Body of pancreas (tissue), 4 donors: ENCODE measurements around the gene RNF224. TPM values are rescaled to one million over a fixed set of nuclear protein-coding genes. Genes with fewer than 3 reads are reported as not detected.

Experiments
- ATAC-seq: fragments of 150-250 bp; one replicate; pipeline ENCODE4 v1.9.1; 2016
- DNase-seq, 4 donors: peaks; one replicate each; pipeline ENCODE4 v3.0.0-alpha.2; 2019
- H3K27ac ChIP-seq, 4 donors: fragments of 200-600 bp; sonication (generic); 1 replicate in 3 of 4; 2 replicates in 1 of 4; pipeline versions ENCODE4 v1.5.1 to v1.6.1; 2016 to 2019; ENCODE audit warnings: mild to moderate bottlenecking in 1 of 4, mixed read lengths in 1 of 4, moderate library complexity in 1 of 4
- H3K27me3 ChIP-seq, 2 donors: fragments of 200-600 bp; sonication (generic); one replicate each; pipeline ENCODE4 v1.6.0; 2016; ENCODE audit warnings: mild to moderate bottlenecking in 1 of 2
- H3K36me3 ChIP-seq, 2 donors: fragments of 200-600 bp; sonication (generic); replicated peaks in 1 of 2; 2 replicates each; pipeline ENCODE4 v1.5.1; 2016; ENCODE audit warnings: low read depth in 2 of 2; ENCODE audit not compliant: insufficient read depth in 1 of 2
- H3K4me1 ChIP-seq: fragments of 200-600 bp; sonication (generic); one replicate; pipeline ENCODE4 v1.6.0; 2016
- H3K4me3 ChIP-seq, 2 donors: fragments of 200-600 bp; sonication (generic); 1 replicate in 1 of 2; 2 replicates in 1 of 2; pipeline ENCODE4 v1.5.1; 2016 to 2019
- H3K9me3 ChIP-seq, 3 donors: fragments of 200-600 bp; sonication (generic); 1 replicate in 2 of 3; 2 replicates in 1 of 3; pipeline ENCODE4 v1.5.1; 2016
- POLR2A ChIP-seq, 3 donors: fragments of 450-650 bp; IDR thresholded peaks; one replicate each; pipeline ENCODE4 v1.6.1; 2016; ENCODE audit warnings: antibody characterized with exemption in 3 of 3, mild to moderate bottlenecking in 2 of 3
- WGBS, 2 donors: methylation state at CpG; one replicate each; pipeline ENCODE4 v1.1.5; 2017; 5-methylcytosine and 5-hydroxymethylcytosine counted together
- intact Hi-C: fragments of 100-400 bp; cut with DNase I; formaldehyde crosslinking; loops from one replicate; pipeline ENCODE4 v1.15.1; 2023
- total RNA-seq, 2 donors: library from RNA; depleted of rRNA; stranded (reverse); fragments of >200 nt; gene quantifications; one replicate each; pipeline ENCODE4 v1.1.0, GENCODE V29; 2016
- TF ChIP-seq, protein P1 (sequence below), 7 experiments: fragments of 450-650 bp in 4 of 7; fragments of 200-600 bp in 3 of 7; sonication (generic) in 3 of 7; IDR thresholded peaks; one replicate each; pipeline ENCODE4 v1.5.1; 2016 to 2019; ENCODE audit warnings: antibody characterized with exemption in 7 of 7

The RNF224 gene
- total RNA-seq, 2 donors from 2014 or later: 0.26 TPM; not detected in 1

GRCh38 chr9:137193771-137194170 lies 33.5 kb upstream of the RNF224 start:
- 52 to 62% methylated on average over 14 of the region's 14 CpGs for WGBS, 2 donors
- DNase-seq (peak in 1 of 4 donors; percentile 32), ATAC-seq (no peak)
- no peak for TF ChIP-seq POLR2A (IDR thresholded peaks at IDR 0.05)
- TF ChIP-seq, protein P1, sequence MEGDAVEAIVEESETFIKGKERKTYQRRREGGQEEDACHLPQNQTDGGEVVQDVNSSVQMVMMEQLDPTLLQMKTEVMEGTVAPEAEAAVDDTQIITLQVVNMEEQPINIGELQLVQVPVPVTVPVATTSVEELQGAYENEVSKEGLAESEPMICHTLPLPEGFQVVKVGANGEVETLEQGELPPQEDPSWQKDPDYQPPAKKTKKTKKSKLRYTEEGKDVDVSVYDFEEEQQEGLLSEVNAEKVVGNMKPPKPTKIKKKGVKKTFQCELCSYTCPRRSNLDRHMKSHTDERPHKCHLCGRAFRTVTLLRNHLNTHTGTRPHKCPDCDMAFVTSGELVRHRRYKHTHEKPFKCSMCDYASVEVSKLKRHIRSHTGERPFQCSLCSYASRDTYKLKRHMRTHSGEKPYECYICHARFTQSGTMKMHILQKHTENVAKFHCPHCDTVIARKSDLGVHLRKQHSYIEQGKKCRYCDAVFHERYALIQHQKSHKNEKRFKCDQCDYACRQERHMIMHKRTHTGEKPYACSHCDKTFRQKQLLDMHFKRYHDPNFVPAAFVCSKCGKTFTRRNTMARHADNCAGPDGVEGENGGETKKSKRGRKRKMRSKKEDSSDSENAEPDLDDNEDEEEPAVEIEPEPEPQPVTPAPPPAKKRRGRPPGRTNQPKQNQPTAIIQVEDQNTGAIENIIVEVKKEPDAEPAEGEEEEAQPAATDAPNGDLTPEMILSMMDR (IDR thresholded peaks at IDR 0.05): no peak
- Histone ChIP-seq H3K36me3 (peaks cover 0 to 2% of the 10 kb centered on the region in 2 donors), H3K9me3 (no peaks in the 10 kb centered on the region), H3K27ac (peak overlapping the region; percentile 92 to 99 (median 92)), H3K4me3 (no peak overlapping the region), H3K4me1 (peaks cover 99% of the 10 kb centered on the region), H3K27me3 (no peaks in the 10 kb centered on the region)
- intact Hi-C loops: loop anchor here (5.0 kb wide), 1 partner anchor 39 kb away; the partner anchor contains the start of gene SLC34A3

DNA sequence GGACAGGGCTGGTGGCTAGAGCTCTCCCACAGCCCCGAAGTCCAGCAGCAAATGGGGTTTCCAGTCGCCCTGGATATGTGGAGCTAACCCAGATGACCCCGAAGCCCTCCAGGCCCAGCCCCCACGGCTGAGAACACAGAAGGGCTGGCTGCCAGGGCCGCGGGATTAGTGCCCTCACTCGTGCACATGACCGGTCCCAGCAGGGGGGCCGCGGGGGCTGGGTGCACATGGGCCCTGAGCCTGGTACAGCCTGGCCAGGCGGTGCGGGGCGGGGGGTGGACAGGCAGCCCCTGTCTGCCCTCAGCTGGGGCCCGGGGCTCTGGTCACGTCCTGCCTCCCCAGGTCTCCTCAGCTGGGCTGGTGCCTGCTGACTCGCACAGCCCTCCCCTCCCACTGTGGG lies 32.9 kb upstream of the RNF224 start:
- peak; percentile 41 for ATAC-seq
- intact Hi-C loops: loop anchor here (5.0 kb wide), 1 partner anchor 38 kb away; the partner anchor contains the start of gene SLC34A3
- DNase-seq: peak; percentile 85 to 94 (median 90)
- H3K4me1 ChIP-seq: peaks cover 100% of the 10 kb centered on the region
- no peak overlapping the region for H3K4me3 ChIP-seq
- WGBS, 2 donors: 19 to 52% methylated on average over 3 to 10 of the region's 16 CpGs
- no peaks in the 10 kb centered on the region for H3K9me3 ChIP-seq
- peak overlapping the region; percentile 92 to 99 (median 92) for H3K27ac ChIP-seq
- peaks cover 0 to 2% of the 10 kb centered on the region in 2 donors for H3K36me3 ChIP-seq
- no peaks in the 10 kb centered on the region for H3K27me3 ChIP-seq
- TF ChIP-seq POLR2A (IDR thresholded peaks at IDR 0.05): no peak
- TF ChIP-seq, protein P1 (IDR thresholded peaks at IDR 0.05): no peak

DNA sequence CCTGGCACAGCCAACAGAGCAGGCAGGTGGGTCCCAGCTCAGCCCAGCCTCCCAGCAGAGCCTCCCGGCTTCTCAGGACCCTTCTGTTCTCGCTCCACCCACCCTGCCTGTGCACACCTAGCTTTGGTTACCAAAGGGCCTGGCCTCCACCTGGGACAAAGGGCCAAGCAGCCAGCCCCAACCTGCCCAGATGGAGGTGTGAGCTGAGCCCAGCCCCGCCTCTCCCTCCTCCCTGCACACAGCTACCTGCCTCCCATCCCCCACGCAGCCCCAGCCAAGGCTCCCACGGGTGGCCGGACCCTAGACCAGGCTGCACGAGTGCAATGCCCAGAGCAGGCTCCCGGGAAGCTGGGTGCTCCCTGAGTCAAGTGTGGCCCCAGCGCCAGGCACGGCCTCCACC lies 32.4 kb upstream of the RNF224 start:
- peak; percentile 25 for ATAC-seq
- Histone ChIP-seq H3K4me1 (peaks cover 98% of the 10 kb centered on the region), H3K27ac (peak overlapping the region; percentile 92 to 99 (median 92)), H3K9me3 (no peaks in the 10 kb centered on the region), H3K36me3 (peaks cover 0 to 2% of the 10 kb centered on the region in 2 donors), H3K4me3 (no peak overlapping the region), H3K27me3 (no peaks in the 10 kb centered on the region)
- peak; percentile 74 to 89 (median 84) for DNase-seq
- TF ChIP-seq, protein P1 (IDR thresholded peaks at IDR 0.05): no peak
- peak; percentile 28 to 59 (median 51) for TF ChIP-seq POLR2A (IDR thresholded peaks at IDR 0.05)
- intact Hi-C loops: loop anchor here (5.0 kb wide), 1 partner anchor 37 kb away; the partner anchor contains the start of gene SLC34A3
- 26 to 31% methylated on average over 10 of the region's 10 CpGs for WGBS, 2 donors

GRCh38 chr9:137195525-137196220 lies 31.6 kb upstream of the RNF224 start:
- peaks cover 90% of the 10 kb centered on the region for H3K4me1 ChIP-seq
- H3K9me3 ChIP-seq: no peaks in the 10 kb centered on the region
- no peaks in the 10 kb centered on the region for H3K27me3 ChIP-seq
- TF ChIP-seq, protein P1 (IDR thresholded peaks at IDR 0.05): no peak
- TF ChIP-seq POLR2A (IDR thresholded peaks at IDR 0.05): peak in 1 of 3 donors; percentile 39
- no peak overlapping the region for H3K4me3 ChIP-seq
- DNase-seq (peak; percentile 78 to 88 (median 85)), ATAC-seq (peak; percentile 9)
- peak overlapping the region; percentile 92 to 99 (median 92) for H3K27ac ChIP-seq
- WGBS, 2 donors: 18 to 21% methylated on average over 16 to 21 of the region's 21 CpGs
- intact Hi-C loops: no loop called here
- H3K36me3 ChIP-seq: peaks cover 0 to 2% of the 10 kb centered on the region in 2 donors
